ENCODE measurements around the gene SARDH.
"Not testable (repeated sequence)": the region's sequence is repeated elsewhere in the genome, so short reads cannot be mapped to it uniquely, and the experiment has no call there.

SARDH gene

GRCh38 chr9:133680250-133680975, 57.7 kb downstream of the SARDH start:
- H3K27me3 ChIP-seq (replicated peaks) = no peaks in the 10 kb centered on the region
- no peak overlapping the region for H3K4me3 ChIP-seq (ENCODE audit: low read depth, low read length)
- H3K36me3 ChIP-seq (replicated peaks) = no peaks in the 10 kb centered on the region
- TF ChIP-seq, protein P1, sequence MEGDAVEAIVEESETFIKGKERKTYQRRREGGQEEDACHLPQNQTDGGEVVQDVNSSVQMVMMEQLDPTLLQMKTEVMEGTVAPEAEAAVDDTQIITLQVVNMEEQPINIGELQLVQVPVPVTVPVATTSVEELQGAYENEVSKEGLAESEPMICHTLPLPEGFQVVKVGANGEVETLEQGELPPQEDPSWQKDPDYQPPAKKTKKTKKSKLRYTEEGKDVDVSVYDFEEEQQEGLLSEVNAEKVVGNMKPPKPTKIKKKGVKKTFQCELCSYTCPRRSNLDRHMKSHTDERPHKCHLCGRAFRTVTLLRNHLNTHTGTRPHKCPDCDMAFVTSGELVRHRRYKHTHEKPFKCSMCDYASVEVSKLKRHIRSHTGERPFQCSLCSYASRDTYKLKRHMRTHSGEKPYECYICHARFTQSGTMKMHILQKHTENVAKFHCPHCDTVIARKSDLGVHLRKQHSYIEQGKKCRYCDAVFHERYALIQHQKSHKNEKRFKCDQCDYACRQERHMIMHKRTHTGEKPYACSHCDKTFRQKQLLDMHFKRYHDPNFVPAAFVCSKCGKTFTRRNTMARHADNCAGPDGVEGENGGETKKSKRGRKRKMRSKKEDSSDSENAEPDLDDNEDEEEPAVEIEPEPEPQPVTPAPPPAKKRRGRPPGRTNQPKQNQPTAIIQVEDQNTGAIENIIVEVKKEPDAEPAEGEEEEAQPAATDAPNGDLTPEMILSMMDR (IDR thresholded peaks at IDR 0.05; ENCODE audit: low read depth, low read length, missing control alignments) = peak; percentile 22
- in situ Hi-C loops (cut with HindIII; ENCODE audit: low pct_ligation_motif_present, low sequenced_read_pairs) = no loop called here
- DNase-seq = no peak
- H3K27ac ChIP-seq = no peak overlapping the region

GRCh38 chr9:133679466-133680061, 58.6 kb downstream of the SARDH start:
- in situ Hi-C loops (cut with HindIII; ENCODE audit: low pct_ligation_motif_present, low sequenced_read_pairs) = no loop called here
- Histone ChIP-seq H3K4me3 (ENCODE audit: low read depth, low read length) (no peak overlapping the region), H3K27me3 (replicated peaks) (no peaks in the 10 kb centered on the region), H3K27ac (no peak overlapping the region), H3K36me3 (replicated peaks) (no peaks in the 10 kb centered on the region)
- DNase-seq = no peak
- TF ChIP-seq, protein P1 (IDR thresholded peaks at IDR 0.05; ENCODE audit: low read depth, low read length, missing control alignments) = no peak

DNA sequence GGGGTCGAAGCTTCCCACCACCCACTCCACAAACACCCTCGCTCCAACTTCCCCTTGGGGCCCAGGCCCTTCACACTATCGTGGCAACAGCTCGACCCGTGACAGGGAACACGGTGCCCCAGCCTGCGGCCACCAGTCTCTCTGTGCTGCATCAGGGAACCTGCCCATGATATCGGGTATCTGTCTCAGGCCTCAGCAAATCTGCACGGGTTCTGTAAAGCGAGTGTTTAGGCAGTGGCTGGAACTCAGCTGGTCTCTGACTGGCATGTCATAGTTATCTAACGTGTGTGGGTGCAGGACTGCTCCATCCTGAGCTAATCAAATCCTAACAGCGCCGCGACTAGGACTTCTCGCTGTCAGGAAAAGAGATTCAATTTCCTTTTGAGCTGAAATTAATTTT, 59.1 kb downstream of the SARDH start:
- Histone ChIP-seq H3K36me3 (replicated peaks) (no peaks in the 10 kb centered on the region), H3K27me3 (replicated peaks) (no peaks in the 10 kb centered on the region), H3K27ac (no peak overlapping the region), H3K4me3 (ENCODE audit: low read depth, low read length) (no peak overlapping the region)
- in situ Hi-C loops (cut with HindIII; ENCODE audit: low pct_ligation_motif_present, low sequenced_read_pairs) = no loop called here
- TF ChIP-seq, protein P1 (IDR thresholded peaks at IDR 0.05; ENCODE audit: low read depth, low read length, missing control alignments) = no peak
- DNase-seq = no peak

DNA sequence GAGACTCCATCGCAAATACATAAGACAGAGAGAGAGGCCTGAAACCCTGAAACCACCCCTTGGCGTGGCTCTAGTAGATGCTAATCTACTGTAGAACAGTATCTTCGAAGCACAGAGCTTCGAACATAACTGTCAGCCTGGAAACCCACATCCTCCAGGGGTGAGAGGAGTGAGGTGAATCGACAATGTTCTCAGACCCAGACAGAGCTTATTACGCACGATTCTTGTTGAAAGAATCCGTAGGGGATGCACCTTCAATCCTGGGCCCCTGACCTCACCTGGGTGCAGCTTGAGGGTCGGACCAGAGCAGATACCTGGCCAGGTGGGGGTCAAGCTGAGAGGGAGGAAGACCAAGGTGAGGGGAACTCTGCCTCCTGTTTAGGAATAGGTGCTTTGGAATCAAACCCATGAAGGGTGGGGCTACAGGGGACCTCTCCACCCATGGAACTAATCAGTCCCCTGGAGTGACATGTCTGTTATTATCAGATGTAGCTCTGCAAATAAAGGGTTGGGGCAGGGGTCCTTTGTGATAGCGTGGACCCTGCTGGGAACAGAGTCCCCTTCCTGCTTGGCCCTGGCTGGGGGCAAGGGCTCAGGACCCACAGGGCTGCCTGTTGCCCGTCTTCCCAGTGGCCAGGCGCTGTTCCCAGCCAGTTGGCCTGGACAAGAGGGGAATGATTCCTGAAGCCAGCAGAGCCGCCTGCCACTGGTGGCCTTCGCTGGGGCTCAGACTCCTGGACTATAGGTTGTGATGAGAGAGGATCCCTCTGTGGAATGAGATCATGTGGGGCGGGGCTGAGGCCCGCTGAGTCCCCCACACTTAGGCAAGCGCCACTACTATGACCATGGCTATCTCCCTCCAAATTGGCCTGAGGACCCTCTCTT, 60.8 kb downstream of the SARDH start:
- in situ Hi-C loops (cut with HindIII; ENCODE audit: low pct_ligation_motif_present, low sequenced_read_pairs) = no loop called here
- no peak overlapping the region for H3K4me3 ChIP-seq (ENCODE audit: low read depth, low read length)
- H3K27ac ChIP-seq = no peak overlapping the region
- H3K36me3 ChIP-seq (replicated peaks) = no peaks in the 10 kb centered on the region
- TF ChIP-seq, protein P1 (IDR thresholded peaks at IDR 0.05; ENCODE audit: low read depth, low read length, missing control alignments) = no peak
- no peaks in the 10 kb centered on the region for H3K27me3 ChIP-seq (replicated peaks)
- DNase-seq = no peak

DNA sequence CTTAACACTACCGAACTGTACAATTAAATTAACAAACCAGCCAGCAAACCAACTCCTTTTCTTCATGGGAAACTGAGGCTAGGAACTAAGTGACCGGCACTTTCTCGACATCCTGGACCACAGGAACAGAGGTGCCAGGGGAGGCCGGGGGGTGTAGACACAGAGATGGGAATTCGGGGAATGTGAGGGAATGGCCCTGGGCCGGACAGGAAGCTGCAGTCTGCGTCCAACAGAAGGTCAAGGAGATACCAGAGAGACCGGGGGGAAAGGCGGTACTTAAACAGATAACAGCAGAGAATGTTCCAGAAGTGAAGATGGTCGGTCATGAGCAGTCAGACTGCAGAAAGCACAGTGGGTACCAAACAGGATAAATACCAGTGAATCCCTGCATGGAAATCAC, 61.7 kb downstream of the SARDH start:
- Histone ChIP-seq H3K27ac (no peak overlapping the region), H3K36me3 (replicated peaks) (no peaks in the 10 kb centered on the region), H3K4me3 (ENCODE audit: low read depth, low read length) (no peak overlapping the region), H3K27me3 (replicated peaks) (no peaks in the 10 kb centered on the region)
- TF ChIP-seq, protein P1 (IDR thresholded peaks at IDR 0.05; ENCODE audit: low read depth, low read length, missing control alignments) = no peak
- DNase-seq = no peak
- in situ Hi-C loops (cut with HindIII; ENCODE audit: low pct_ligation_motif_present, low sequenced_read_pairs) = no loop called here

- DNase-seq; H3K4me3 ChIP-seq (ENCODE audit: low read depth, low read length); H3K36me3 ChIP-seq (replicated peaks); in situ Hi-C loops (cut with HindIII; ENCODE audit: low pct_ligation_motif_present, low sequenced_read_pairs); H3K27me3 ChIP-seq (replicated peaks); H3K27ac ChIP-seq: not testable (repeated sequence)
Observed at GRCh38 chr9:133675796-133676195, 62.4 kb downstream of the SARDH start.
